Inferior parietal cortex (tissue), 1 donor: ENCODE results near the gene SNX18.

Experiments
- DNase-seq: peaks from one replicate; pipeline ENCODE4 v3.0.0-alpha.2; 2016; ENCODE audit errors: extremely low spot score

Gene SNX18

GRCh38 chr5:54580997-54581811 lies 63.6 kb downstream of the SNX18 start:
- no peak for DNase-seq

GRCh38 chr5:54581831-54582548 lies 64.4 kb downstream of the SNX18 start:
- no peak for DNase-seq

- no peak for DNase-seq
These were observed 68.8 kb downstream of the SNX18 start for GRCh38 chr5:54586336-54586735.

- DNase-seq: no peak
These were observed 72.2 kb downstream of the SNX18 start for GRCh38 chr5:54589786-54590185.

- no peak for DNase-seq
These were observed 73.3 kb downstream of the SNX18 start for GRCh38 chr5:54590824-54591223.

GRCh38 chr5:54593779-54594178 lies 76.2 kb downstream of the SNX18 start:
- no peak for DNase-seq

- no peak for DNase-seq
These were observed 76.6 kb downstream of the SNX18 start for GRCh38 chr5:54594181-54594580.

- no peak for DNase-seq
These were observed 78.2 kb downstream of the SNX18 start for GRCh38 chr5:54595721-54596120.
